BLaER1 (cell line): ENCODE results near the gene STARD7.

Experiments used
- H3K27ac ChIP-seq: shearing (Covaris generic); formaldehyde crosslinking; 2 replicates; pipeline ENCODE4 v1.8.1; 2022
- H3K27me3 ChIP-seq: shearing (Covaris generic); formaldehyde crosslinking; 2 replicates; pipeline ENCODE4 v1.8.1; 2022
- H3K36me3 ChIP-seq: shearing (Covaris generic); formaldehyde crosslinking; 2 replicates; pipeline ENCODE4 v1.8.1; 2022
- H3K4me1 ChIP-seq: shearing (Covaris generic); formaldehyde crosslinking; 2 replicates; pipeline ENCODE4 v1.8.1; 2022
- H3K4me2 ChIP-seq: shearing (Covaris generic); formaldehyde crosslinking; 2 replicates; pipeline ENCODE4 v1.8.1; 2022
- H3K4me3 ChIP-seq: shearing (Covaris generic); formaldehyde crosslinking; 2 replicates; pipeline ENCODE4 v1.8.1; 2022
- H3K9ac ChIP-seq: shearing (Covaris generic); formaldehyde crosslinking; 2 replicates; pipeline ENCODE4 v1.8.1; 2022
- H3K9me3 ChIP-seq: shearing (Covaris generic); formaldehyde crosslinking; 2 replicates; pipeline ENCODE4 v1.8.1; 2022
- H4K20me1 ChIP-seq: shearing (Covaris generic); formaldehyde crosslinking; 2 replicates; pipeline ENCODE4 v1.8.1; 2022
- Cebpa-rat ChIP-seq: shearing (Covaris generic); IDR thresholded peaks from 2 replicates; pipeline ENCODE4 v1.8.1; 2022

STARD7 gene

GRCh38 chr2:96202152-96202854, 6.3 kb downstream of the STARD7 start:
- H3K36me3 ChIP-seq = peaks cover 43% of the 10 kb centered on the region
- no peak overlapping the region for H3K4me3 ChIP-seq
- H3K4me2 ChIP-seq = peak overlapping the region; percentile 2; the same call in 1 of the 2 replicates
- H3K4me1 ChIP-seq = peaks cover 60% of the 10 kb centered on the region
- H4K20me1 ChIP-seq = peaks cover 100% of the 10 kb centered on the region
- H3K9me3 ChIP-seq = no peaks in the 10 kb centered on the region
- peak overlapping the region; percentile 31; the same call in 1 of the 2 replicates for H3K9ac ChIP-seq
- no peak overlapping the region for H3K27ac ChIP-seq
- no peak for TF ChIP-seq Cebpa-rat
- H3K27me3 ChIP-seq = no peaks in the 10 kb centered on the region

- H3K4me2 ChIP-seq = no peak overlapping the region
- H3K9me3 ChIP-seq = no peaks in the 10 kb centered on the region
- H3K27ac ChIP-seq = no peak overlapping the region
- H3K4me3 ChIP-seq = no peak overlapping the region
- peaks cover 48% of the 10 kb centered on the region for H3K36me3 ChIP-seq
- TF ChIP-seq Cebpa-rat = no peak
- H3K27me3 ChIP-seq = no peaks in the 10 kb centered on the region
- H4K20me1 ChIP-seq = peaks cover 100% of the 10 kb centered on the region
- peaks cover 50% of the 10 kb centered on the region for H3K4me1 ChIP-seq
- H3K9ac ChIP-seq = no peak overlapping the region
Measured at GRCh38 chr2:96201338-96201737, 7.3 kb downstream of the STARD7 start.

- Histone ChIP-seq H3K9ac (no peak overlapping the region), H3K4me3 (no peak overlapping the region), H3K4me1 (peaks cover 26% of the 10 kb centered on the region), H3K27ac (no peak overlapping the region), H3K36me3 (peaks cover 64% of the 10 kb centered on the region), H3K9me3 (no peaks in the 10 kb centered on the region), H4K20me1 (peaks cover 100% of the 10 kb centered on the region), H3K4me2 (no peak overlapping the region), H3K27me3 (no peaks in the 10 kb centered on the region)
- no peak for TF ChIP-seq Cebpa-rat
Measured at GRCh38 chr2:96198921-96199320, 9.7 kb downstream of the STARD7 start.

GRCh38 chr2:96197546-96198255, 10.9 kb downstream of the STARD7 start:
- no peak overlapping the region for H3K9ac ChIP-seq
- H3K36me3 ChIP-seq = peaks cover 66% of the 10 kb centered on the region
- H3K4me1 ChIP-seq = peaks cover 14% of the 10 kb centered on the region; the same call in 1 of the 2 replicates
- H3K27me3 ChIP-seq = no peaks in the 10 kb centered on the region
- no peak for TF ChIP-seq Cebpa-rat
- peaks cover 96% of the 10 kb centered on the region for H4K20me1 ChIP-seq
- H3K9me3 ChIP-seq = no peaks in the 10 kb centered on the region
- H3K4me3 ChIP-seq = no peak overlapping the region
- no peak overlapping the region for H3K4me2 ChIP-seq
- H3K27ac ChIP-seq = no peak overlapping the region

- Histone ChIP-seq H3K27me3 (no peaks in the 10 kb centered on the region), H3K9me3 (no peaks in the 10 kb centered on the region), H3K4me1 (no peaks in the 10 kb centered on the region), H3K36me3 (peaks cover 80% of the 10 kb centered on the region), H4K20me1 (peaks cover 78% of the 10 kb centered on the region), H3K27ac (no peak overlapping the region), H3K4me2 (no peak overlapping the region), H3K9ac (no peak overlapping the region), H3K4me3 (no peak overlapping the region)
- no peak for TF ChIP-seq Cebpa-rat
Measured at GRCh38 chr2:96195410-96196066, 13.1 kb downstream of the STARD7 start.

- no peaks in the 10 kb centered on the region for H3K9me3 ChIP-seq
- H4K20me1 ChIP-seq = peaks cover 65% of the 10 kb centered on the region
- H3K27me3 ChIP-seq = no peaks in the 10 kb centered on the region
- no peak overlapping the region for H3K9ac ChIP-seq
- no peak for TF ChIP-seq Cebpa-rat
- no peak overlapping the region for H3K27ac ChIP-seq
- H3K4me2 ChIP-seq = no peak overlapping the region
- no peaks in the 10 kb centered on the region for H3K4me1 ChIP-seq
- H3K36me3 ChIP-seq = peaks cover 96% of the 10 kb centered on the region
- no peak overlapping the region for H3K4me3 ChIP-seq
Measured at GRCh38 chr2:96191937-96192670, 16.5 kb downstream of the STARD7 start.

- no peaks in the 10 kb centered on the region for H3K4me1 ChIP-seq
- H4K20me1 ChIP-seq = peaks cover 57% of the 10 kb centered on the region
- H3K9ac ChIP-seq = no peak overlapping the region
- H3K4me2 ChIP-seq = no peak overlapping the region
- H3K4me3 ChIP-seq = no peak overlapping the region
- no peak overlapping the region for H3K27ac ChIP-seq
- TF ChIP-seq Cebpa-rat = no peak
- no peaks in the 10 kb centered on the region for H3K27me3 ChIP-seq
- H3K36me3 ChIP-seq = peaks cover 98% of the 10 kb centered on the region
- no peaks in the 10 kb centered on the region for H3K9me3 ChIP-seq
Measured at GRCh38 chr2:96188821-96189526, 19.7 kb downstream of the STARD7 start.

- Histone ChIP-seq H4K20me1 (peaks cover 48% of the 10 kb centered on the region; the same call in 1 of the 2 replicates), H3K27ac (no peak overlapping the region), H3K9ac (no peak overlapping the region), H3K9me3 (no peaks in the 10 kb centered on the region), H3K27me3 (no peaks in the 10 kb centered on the region), H3K36me3 (peaks cover 86% of the 10 kb centered on the region), H3K4me2 (no peak overlapping the region), H3K4me1 (no peaks in the 10 kb centered on the region), H3K4me3 (no peak overlapping the region)
- no peak for TF ChIP-seq Cebpa-rat
Measured at GRCh38 chr2:96186562-96186961, 22.1 kb downstream of the STARD7 start.

GRCh38 chr2:96185516-96185915, 23.1 kb downstream of the STARD7 start:
- Histone ChIP-seq H4K20me1 (peaks cover 44% of the 10 kb centered on the region; the same call in 1 of the 2 replicates), H3K9ac (no peak overlapping the region), H3K4me1 (peaks cover 5% of the 10 kb centered on the region; the same call in 1 of the 2 replicates), H3K4me2 (no peak overlapping the region), H3K36me3 (peaks cover 75% of the 10 kb centered on the region), H3K27me3 (no peaks in the 10 kb centered on the region), H3K9me3 (no peaks in the 10 kb centered on the region), H3K4me3 (no peak overlapping the region), H3K27ac (no peak overlapping the region)
- TF ChIP-seq Cebpa-rat = no peak
